Upper lobe of left lung (tissue), 4 donors: ENCODE data around the gene TRIP12.

Source experiments
- CTCF ChIP-seq, 6 experiments: fragments of 450-650 bp in 4 of 6; fragments of 200-600 bp in 2 of 6; sonication (generic) in 2 of 6; IDR thresholded peaks; one replicate each; pipeline ENCODE4 v1.5.1; 2016 to 2019; ENCODE audit warnings: antibody characterized with exemption in 6 of 6
- EP300 ChIP-seq, 4 donors: sonication (generic); formaldehyde crosslinking; IDR thresholded peaks; one replicate each; pipeline ENCODE4 v1.5.1; 2017; ENCODE audit warnings: antibody characterized with exemption in 4 of 4, control low read depth in 2 of 4
- POLR2A ChIP-seq, 4 donors: fragments of 450-650 bp; IDR thresholded peaks; one replicate each; pipeline ENCODE4 v1.5.1; 2016 to 2017; ENCODE audit warnings: antibody characterized with exemption in 4 of 4, mild to moderate bottlenecking in 2 of 4
- POLR2AphosphoS5 ChIP-seq, 2 donors: sonication (generic); formaldehyde crosslinking; IDR thresholded peaks; one replicate each; pipeline ENCODE4 v1.5.1; 2017; ENCODE audit warnings: antibody characterized with exemption in 2 of 2

GRCh38 chr2:229838729-229839128 lies 83.1 kb downstream of the TRIP12 start:
- TF ChIP-seq POLR2AphosphoS5 (IDR thresholded peaks at IDR 0.05), result no peak
- TF ChIP-seq CTCF (IDR thresholded peaks at IDR 0.05), result no peak
- TF ChIP-seq EP300 (IDR thresholded peaks at IDR 0.05), result no peak
- TF ChIP-seq POLR2A (IDR thresholded peaks at IDR 0.05), result no peak
